ENCODE measurements around the gene CDH18. TPM values are rescaled to one million over a fixed set of nuclear protein-coding genes. Genes with fewer than 3 reads are reported as not detected.

The CDH18 gene
- total and polyA plus RNA-seq, 2 of the 13 experiments (the other 11 are each of a cell fraction or from before 2014, with no cell fraction given): not detected

- no peaks in the 10 kb centered on the region for H3K36me3 ChIP-seq (replicated peaks in 1 of 2; ENCODE audit: control insufficient read depth in 1 of 2, insufficient read depth in 2 of 2, low read length in 2 of 2)
- H4K20me1 ChIP-seq (ENCODE audit: insufficient read depth, low read length): no peaks in the 10 kb centered on the region
- in situ Hi-C loops (cut with HindIII; ENCODE audit: extremely low pct_ligation_motif_present, low pct_unique_long_range_greater_than_20kb) (no loop called here), intact Hi-C loops (cut with micrococcal nuclease; ENCODE audit: unreplicated experiment) (no loop called here)
- H2AFZ ChIP-seq (ENCODE audit: low read length): no peak overlapping the region
- no peak overlapping the region for H3K9ac ChIP-seq (ENCODE audit: insufficient read depth, low read depth, low read length)
- H3K4me3 ChIP-seq (replicated peaks in 1 of 3; ENCODE audit: insufficient read depth in 1 of 3, low read depth in 2 of 3, low read length in 3 of 3): no peak overlapping the region
- TF ChIP-seq CCDC6 (CRISPR knock-in tag; IDR thresholded peaks at IDR 0.05): no peak
- no peak for TF ChIP-seq HIVEP1 (CRISPR knock-in tag; IDR thresholded peaks at IDR 0.05)
- no peak for TF ChIP-seq NFYC (CRISPR knock-in tag; IDR thresholded peaks at IDR 0.05)
- TF ChIP-seq ZNF619 (CRISPR knock-in tag; IDR thresholded peaks at IDR 0.05): no peak
- CTCF ChIA-PET (ENCODE audit: low intra/inter-chr PET ratio, low total read pairs): no interaction called here
- peaks cover 18% of the 10 kb centered on the region for H3K9me3 ChIP-seq (ENCODE audit: low read length)
- BruUV-seq (replicated peaks): no TSS peak
- no peak overlapping the region for H3K27ac ChIP-seq (ENCODE audit: extremely low read length, insufficient read depth, low read length)
- no peak overlapping the region for H3K4me2 ChIP-seq (ENCODE audit: low read depth, low read length)
- FAIRE-seq (no peak), DNase-seq (ENCODE audit: low spot score) (no peak), ATAC-seq (no peak)
- POLR2A ChIA-PET: no interaction called here
- H3K79me2 ChIP-seq (ENCODE audit: insufficient read depth, low read length): no peaks in the 10 kb centered on the region
- H3K27me3 ChIP-seq (ENCODE audit: control insufficient read depth in 1 of 2, insufficient read depth in 2 of 2, low read length in 2 of 2): no peaks in the 10 kb centered on the region
- no peaks in the 10 kb centered on the region for H3K4me1 ChIP-seq (ENCODE audit: insufficient read depth, low read length)
- 0% methylated on average over 2 of the region's 2 CpGs for WGBS (ENCODE audit: low lambda C conversion rate)
These were observed 278.6 kb downstream of the CDH18 start for GRCh38 chr5:19709403-19709802.

- ChIA-PET CTCF (ENCODE audit: low intra/inter-chr PET ratio, low total read pairs) (no interaction called here), POLR2A (no interaction called here)
- no TSS peak for BruUV-seq (replicated peaks)
- H3K27ac ChIP-seq (ENCODE audit: extremely low read length, insufficient read depth, low read length): no peak overlapping the region
- DNase-seq (ENCODE audit: low spot score) (no peak), FAIRE-seq (no peak), ATAC-seq (no peak)
- WGBS (ENCODE audit: low lambda C conversion rate): 4% methylated on average over 4 of the region's 4 CpGs
- H4K20me1 ChIP-seq (ENCODE audit: insufficient read depth, low read length): no peaks in the 10 kb centered on the region
- H3K79me2 ChIP-seq (ENCODE audit: insufficient read depth, low read length): no peaks in the 10 kb centered on the region
- in situ Hi-C loops (cut with HindIII; ENCODE audit: extremely low pct_ligation_motif_present, low pct_unique_long_range_greater_than_20kb): no loop called here
- H3K4me1 ChIP-seq (ENCODE audit: insufficient read depth, low read length): no peaks in the 10 kb centered on the region
- H3K27me3 ChIP-seq (ENCODE audit: control insufficient read depth in 1 of 2, insufficient read depth in 2 of 2, low read length in 2 of 2): no peaks in the 10 kb centered on the region
- H3K4me2 ChIP-seq (ENCODE audit: low read depth, low read length): no peak overlapping the region
- peaks cover 26% of the 10 kb centered on the region for H3K9me3 ChIP-seq (ENCODE audit: low read length)
- no peak overlapping the region for H2AFZ ChIP-seq (ENCODE audit: low read length)
- TF ChIP-seq ZBTB4 (CRISPR knock-in tag; IDR thresholded peaks at IDR 0.05; ENCODE audit: borderline replicate concordance): no peak
- TF ChIP-seq EZH2 (conservative IDR thresholded peaks at IDR 0.05; ENCODE audit: low read depth, low read length): no peak
- TF ChIP-seq ZNF460 (CRISPR knock-in tag; IDR thresholded peaks at IDR 0.05; ENCODE audit: borderline replicate concordance): no peak
- TF ChIP-seq MYPOP (CRISPR knock-in tag; IDR thresholded peaks at IDR 0.05): no peak
- TF ChIP-seq TERF1 (CRISPR knock-in tag; IDR thresholded peaks at IDR 0.05): no peak
- no peak for TF ChIP-seq ZSCAN5A (CRISPR knock-in tag; IDR thresholded peaks at IDR 0.05; ENCODE audit: borderline replicate concordance)
- TF ChIP-seq NKX3-1 (CRISPR knock-in tag; IDR thresholded peaks at IDR 0.05): no peak
- H3K36me3 ChIP-seq (replicated peaks in 1 of 2; ENCODE audit: control insufficient read depth in 1 of 2, insufficient read depth in 2 of 2, low read length in 2 of 2): no peaks in the 10 kb centered on the region
- no peak overlapping the region for H3K9ac ChIP-seq (ENCODE audit: insufficient read depth, low read depth, low read length)
- intact Hi-C loops (cut with micrococcal nuclease; ENCODE audit: unreplicated experiment): no loop called here
- H3K4me3 ChIP-seq (replicated peaks in 1 of 3; ENCODE audit: insufficient read depth in 1 of 3, low read depth in 2 of 3, low read length in 3 of 3): no peak overlapping the region
These were observed 281.2 kb downstream of the CDH18 start for GRCh38 chr5:19706776-19707175.
